Right ventricle myocardium inferior (tissue), 1 donor: ENCODE results near the gene PAK4. TPM values are rescaled to one million over a fixed set of nuclear protein-coding genes. Genes with fewer than 3 reads are reported as not detected.
"Not testable (repeated sequence)": the region's sequence is repeated elsewhere in the genome, so short reads cannot be mapped to it uniquely, and the experiment has no call there.

Experiments
- ATAC-seq: fragments of 200-7000 bp; cut with Tn5 transposase; one replicate; pipeline ENCODE4 v1.9.1; 2020; ENCODE audit warnings: mild to moderate bottlenecking, moderate library complexity
- DNase-seq: peaks from one replicate; pipeline ENCODE4 v3.0.0; 2021; ENCODE audit errors: missing footprints
- intact Hi-C: fragments of 100-400 bp; cut with DNase I; formaldehyde crosslinking; loops from one replicate; pipeline ENCODE4 v1.11.0; 2022
- total RNA-seq: library from RNA; stranded (reverse); fragmentation: NEBNext Ultra II Directional; extraction: Animal tissue kit (Norgen Biotek cat#: 25700); gene quantifications from one replicate; pipeline ENCODE4 v1.2.1, GENCODE V29; 2021
- donor health status: DM: no; HTN: yes; CAD: no; lungs with severe emphysema.

Gene PAK4
- total RNA-seq, 1 donor from 2014 or later = 16.2 TPM

- DNase-seq = no peak
- intact Hi-C loops = no loop called here
- no peak for ATAC-seq
These were observed 27.0 kb upstream of the PAK4 start for GRCh38 chr19:39098365-39099269.

- ATAC-seq (no peak), DNase-seq (no peak)
- intact Hi-C loops = no loop called here
These were observed 26.2 kb upstream of the PAK4 start for GRCh38 chr19:39099341-39099740.

GRCh38 chr19:39100500-39101166 lies 25.0 kb upstream of the PAK4 start:
- ATAC-seq (no peak), DNase-seq (no peak)
- intact Hi-C loops = no loop called here

GRCh38 chr19:39103151-39103550 lies 22.4 kb upstream of the PAK4 start:
- intact Hi-C loops = no loop called here
- DNase-seq = no peak
- no peak for ATAC-seq

GRCh38 chr19:39104186-39104596 lies 21.4 kb upstream of the PAK4 start:
- DNase-seq = no peak
- ATAC-seq = no peak
- intact Hi-C loops = no loop called here

- DNase-seq (no peak), ATAC-seq (no peak)
- intact Hi-C loops = no loop called here
These were observed 19.4 kb upstream of the PAK4 start for GRCh38 chr19:39106194-39106593.

GRCh38 chr19:39109641-39110040 lies 15.9 kb upstream of the PAK4 start:
- ATAC-seq (no peak), DNase-seq (no peak)
- intact Hi-C loops = no loop called here

- peak; percentile 67 for ATAC-seq
- intact Hi-C loops = no loop called here
- peak; percentile 76 for DNase-seq
These were observed 15.2 kb upstream of the PAK4 start for GRCh38 chr19:39110263-39110967.

GRCh38 chr19:39111593-39112199 lies 13.9 kb upstream of the PAK4 start:
- ATAC-seq (no peak), DNase-seq (no peak)
- intact Hi-C loops = no loop called here

GRCh38 chr19:39112338-39112890 lies 13.2 kb upstream of the PAK4 start:
- intact Hi-C loops = no loop called here
- no peak for DNase-seq
- ATAC-seq = no peak

- DNase-seq = no peak
- intact Hi-C loops = no loop called here
- ATAC-seq = no peak
These were observed 12.4 kb upstream of the PAK4 start for GRCh38 chr19:39113199-39113598.

GRCh38 chr19:39115105-39115847 lies 10.3 kb upstream of the PAK4 start:
- DNase-seq (no peak), ATAC-seq (no peak)
- intact Hi-C loops = no loop called here

- ATAC-seq, intact Hi-C loops, DNase-seq: not testable (repeated sequence)
These were observed 8.6 kb upstream of the PAK4 start for GRCh38 chr19:39117023-39117422.

- intact Hi-C loops = loop anchor here (5.0 to 10.0 kb wide), 2 partner anchors 415 to 552 kb away; partner anchors contain the start of gene EID2B
- ATAC-seq (no peak), DNase-seq (no peak)
These were observed 5.8 kb upstream of the PAK4 start for GRCh38 chr19:39119830-39120229.

- no peak for ATAC-seq
- DNase-seq = no peak
- intact Hi-C loops = loop anchor here (1.0 to 10.0 kb wide), 4 partner anchors 64 to 549 kb away; partner anchors contain the start of gene EID2B
These were observed 2.5 kb upstream of the PAK4 start for GRCh38 chr19:39122934-39123731.

GRCh38 chr19:39124136-39124764 lies 1.3 kb upstream of the PAK4 start:
- intact Hi-C loops = loop anchor here (5.0 to 10.0 kb wide), 2 partner anchors 411 to 548 kb away; partner anchors contain the start of gene EID2B
- DNase-seq (no peak), ATAC-seq (no peak)

- ATAC-seq (no peak), DNase-seq (no peak)
- intact Hi-C loops = loop anchor here (5.0 to 10.0 kb wide), 2 partner anchors 287 to 410 kb away; partner anchors contain the start of genes EID2B and PLEKHG2
These were observed 410 bp upstream of the PAK4 start for GRCh38 chr19:39125199-39125553.
